Stimulated activated CD4-positive, alpha-beta T cell treated with anti-CD3 and anti-CD28 coated beads, Interleukin-12 subunit alpha, Interleukin-12 subunit beta, amount 100 ng/mL, for 4 hours (primary cell): ENCODE results near the gene GTF3C1.

Source experiments
- DNase-seq: peaks from one replicate; pipeline ENCODE4 v3.0.0-alpha.2; 2020

GTF3C1 gene

DNA sequence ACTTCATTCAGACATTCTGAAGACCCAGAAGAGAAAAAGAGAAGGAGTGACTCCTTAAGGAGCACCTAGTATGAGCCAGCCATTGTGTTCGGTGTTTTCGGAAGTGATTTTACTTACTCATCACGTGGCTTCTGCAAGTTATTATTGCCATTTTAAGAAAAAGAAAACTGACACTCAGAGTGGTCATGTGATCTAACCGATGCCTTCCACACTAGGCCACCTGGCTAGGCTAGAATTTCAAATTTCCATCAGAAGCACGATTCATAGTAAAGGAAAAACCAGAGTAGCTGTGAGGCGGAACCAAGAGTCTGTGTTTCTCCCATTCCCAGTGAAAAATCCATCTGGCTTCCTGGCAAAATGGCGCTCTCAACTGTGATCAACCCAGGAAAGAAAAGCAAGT is 32.0 kb downstream of the GTF3C1 start:
- no peak for DNase-seq

DNA sequence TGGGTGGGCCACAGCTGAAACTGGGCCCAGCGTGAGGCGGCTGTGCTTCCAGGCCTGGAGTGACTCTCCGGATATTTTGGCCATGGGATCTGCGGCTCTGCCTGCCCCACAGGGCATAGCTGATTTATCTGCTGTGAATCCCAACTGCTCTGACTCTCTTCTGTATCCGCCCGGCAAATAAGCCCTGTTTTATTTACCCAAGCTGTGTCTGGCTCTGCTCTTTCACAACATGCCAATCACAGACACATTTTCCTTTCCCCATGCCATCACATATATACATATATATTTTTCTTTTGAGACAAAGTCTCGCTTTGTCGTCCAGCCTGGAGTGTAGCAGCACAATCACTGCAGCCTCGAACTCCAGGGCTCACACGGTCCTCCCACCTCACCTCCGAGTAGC is 33.3 kb downstream of the GTF3C1 start:
- DNase-seq: no peak

DNA sequence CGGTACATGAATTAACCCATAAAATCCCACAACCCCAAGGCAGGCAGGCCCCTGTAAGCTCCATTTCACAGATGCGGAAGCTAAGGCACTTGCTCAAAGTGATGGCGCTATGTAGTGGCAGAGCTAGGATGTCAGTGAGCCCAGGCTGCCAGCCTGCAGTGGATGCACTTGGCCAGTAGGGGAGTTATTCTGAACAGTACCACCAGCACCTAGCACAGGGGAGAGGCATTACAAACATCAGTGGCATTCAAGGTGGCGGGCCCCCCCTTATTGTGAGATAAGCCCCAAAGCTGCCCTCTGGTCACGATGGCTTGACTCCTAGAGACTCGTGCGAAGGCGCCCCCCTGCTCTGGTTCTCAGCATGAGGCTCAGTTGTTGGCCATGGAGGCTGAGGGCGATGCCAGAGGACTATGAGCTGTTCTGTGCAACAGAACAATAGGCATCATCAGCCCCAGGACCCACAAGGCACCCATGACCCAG is 33.8 kb downstream of the GTF3C1 start:
- peak; percentile 14 for DNase-seq

DNA sequence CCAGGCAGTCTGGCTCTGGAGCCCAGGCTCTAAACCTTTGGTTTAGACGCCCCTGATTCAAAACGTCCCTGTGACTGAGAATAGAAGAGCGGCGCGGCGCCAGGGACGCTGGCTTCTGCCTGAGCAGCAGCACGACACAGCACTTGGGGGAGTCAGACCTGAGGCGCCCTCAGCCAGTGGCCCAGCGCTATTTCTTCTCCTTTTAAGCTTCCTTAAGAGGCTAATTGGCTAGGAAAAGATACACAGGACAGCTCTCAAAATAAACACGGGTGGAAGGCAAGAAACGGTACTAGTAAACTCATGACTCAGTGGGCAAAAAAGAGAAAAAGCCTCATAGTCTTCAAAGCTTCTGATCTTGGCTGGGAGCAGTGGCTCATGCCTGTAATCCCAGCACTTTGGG is 34.9 kb downstream of the GTF3C1 start:
- DNase-seq: no peak

DNA sequence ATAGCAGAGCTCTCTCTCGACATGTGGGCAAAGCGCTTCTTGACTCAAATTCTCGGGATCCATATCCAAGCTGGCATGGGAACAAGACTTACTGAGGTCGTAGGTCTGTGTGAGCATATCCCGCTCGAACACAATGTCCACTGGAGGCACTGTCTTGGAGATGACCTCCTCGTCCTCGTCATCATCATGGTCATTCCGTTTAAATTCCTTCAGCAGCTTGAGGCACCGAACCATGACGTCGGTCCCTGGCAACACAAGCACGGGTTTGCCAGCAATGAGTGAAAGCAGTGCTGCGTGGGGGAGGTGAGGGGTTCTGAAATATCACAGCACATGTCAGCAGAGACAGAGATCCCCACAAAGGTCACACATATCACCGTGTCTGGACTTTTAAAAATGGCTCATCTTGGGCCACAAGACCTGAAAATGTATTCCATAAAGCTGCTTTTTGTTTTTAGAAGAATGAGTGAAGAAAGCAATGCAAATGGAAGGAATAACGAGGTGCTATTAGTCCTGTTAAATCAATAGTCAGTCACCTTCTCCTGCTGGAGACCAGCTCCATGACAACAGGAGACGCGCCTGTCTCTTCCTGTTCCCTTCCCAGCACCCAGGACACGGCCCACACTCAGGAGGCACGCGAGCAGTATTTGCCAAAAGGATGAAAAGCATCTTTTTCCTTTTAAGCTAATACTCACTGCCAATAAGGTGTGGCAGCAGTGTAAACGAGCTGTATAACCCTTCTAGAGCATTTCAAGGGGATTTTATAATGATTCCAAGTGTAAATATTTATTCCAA is 37.9 kb downstream of the GTF3C1 start:
- no peak for DNase-seq

DNA sequence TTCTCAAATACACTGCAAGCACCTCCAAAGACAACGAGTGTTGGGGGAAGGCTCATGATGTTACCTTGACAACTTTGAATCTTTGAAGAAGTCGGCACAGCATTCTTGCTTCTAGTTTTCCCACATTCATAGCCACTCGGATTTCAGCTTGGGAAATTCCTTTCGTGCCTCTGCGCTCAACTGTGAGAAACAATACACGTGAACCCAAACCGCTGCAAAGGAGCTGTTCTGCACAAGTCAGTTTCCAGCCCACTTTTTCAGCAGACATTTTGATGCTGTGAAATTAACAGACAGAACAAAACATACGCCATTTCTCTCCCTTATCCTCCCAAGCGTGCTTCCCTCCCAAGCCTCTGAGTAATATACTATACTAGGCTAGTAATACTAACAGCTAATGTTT is 41.2 kb downstream of the GTF3C1 start:
- no peak for DNase-seq

DNA sequence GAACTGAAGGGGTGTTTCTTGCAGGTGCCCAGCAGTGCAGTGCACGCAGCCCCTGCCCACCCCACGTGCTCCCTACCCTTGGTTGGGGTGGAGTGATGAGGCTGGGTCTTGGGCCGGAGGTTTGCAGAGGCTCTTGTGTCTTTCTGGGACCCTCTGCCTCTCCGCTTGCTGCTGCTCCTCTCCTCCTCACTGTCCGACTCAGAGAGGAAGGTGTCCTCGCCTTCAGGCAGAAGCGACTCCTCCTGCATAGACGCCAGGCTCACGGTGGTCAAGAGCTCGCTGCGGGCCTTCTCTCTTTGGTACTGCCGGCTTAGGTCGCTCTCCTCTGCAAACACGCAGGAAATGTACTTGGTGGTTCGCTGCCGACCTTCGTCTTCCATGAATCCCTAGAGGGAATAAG is 42.9 kb downstream of the GTF3C1 start:
- DNase-seq: no peak

DNA sequence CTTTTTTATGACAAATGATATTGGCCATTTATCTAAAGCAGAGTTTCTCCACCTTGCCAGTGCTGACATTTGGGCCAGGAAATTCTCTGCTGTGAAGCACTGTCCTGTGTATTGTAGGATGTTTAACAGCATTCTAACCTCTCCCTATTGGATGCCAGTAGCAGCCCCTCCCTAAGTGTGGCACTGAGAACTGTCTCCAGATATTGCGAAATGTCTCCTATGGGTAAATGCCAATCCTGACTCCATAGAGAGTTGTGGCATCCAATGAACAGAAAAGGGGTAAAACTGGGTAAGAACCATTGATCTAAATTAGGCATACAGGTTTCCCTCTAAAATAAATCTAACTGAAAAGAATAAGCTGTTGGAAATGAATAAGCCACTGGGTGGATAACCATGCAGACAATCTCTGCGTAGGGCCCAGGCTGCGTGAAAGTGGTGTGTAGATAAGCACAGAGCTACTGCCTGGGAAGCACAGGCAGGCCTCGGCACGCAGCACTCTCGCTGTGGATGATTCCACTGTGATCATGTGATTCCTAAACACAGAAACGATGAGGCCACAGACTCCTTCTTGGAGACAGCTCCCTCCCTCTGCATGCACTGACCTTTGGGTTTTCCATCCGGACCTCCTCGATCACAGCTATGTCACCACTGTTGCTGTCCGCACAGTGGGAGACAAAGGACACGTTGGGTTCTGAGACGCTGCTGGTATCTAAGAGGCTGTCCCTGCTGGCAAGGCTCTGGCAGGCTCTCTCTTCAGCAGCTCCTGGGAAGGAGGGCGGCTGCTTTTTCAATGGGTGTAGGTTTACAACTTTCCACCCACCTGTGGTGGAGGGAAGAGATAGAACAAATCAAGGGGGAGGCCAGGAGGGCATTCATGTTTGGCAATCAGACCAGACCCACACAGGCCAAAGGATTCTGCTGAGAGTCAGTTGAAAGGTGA is 44.1 kb downstream of the GTF3C1 start:
- DNase-seq: no peak

DNA sequence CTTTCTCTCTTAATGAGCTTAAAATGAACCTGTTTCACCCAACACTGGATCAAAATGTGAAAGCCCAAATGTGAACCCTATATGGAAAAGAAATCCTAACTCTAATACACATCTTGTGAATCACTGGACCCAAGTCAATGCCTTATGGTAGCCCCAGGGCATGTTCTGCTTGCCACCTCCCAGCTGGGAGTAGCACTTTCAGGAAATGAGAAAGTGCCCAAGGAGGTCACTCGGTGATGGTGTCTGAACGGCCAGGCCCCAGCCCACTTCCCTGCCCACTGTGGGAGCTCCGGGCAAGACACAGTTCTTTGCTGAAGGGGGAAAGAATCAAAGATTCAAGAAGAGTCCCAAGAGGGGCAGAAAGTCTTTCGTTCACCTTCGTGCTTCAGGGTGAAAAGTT is 46.1 kb downstream of the GTF3C1 start:
- DNase-seq: no peak

DNA sequence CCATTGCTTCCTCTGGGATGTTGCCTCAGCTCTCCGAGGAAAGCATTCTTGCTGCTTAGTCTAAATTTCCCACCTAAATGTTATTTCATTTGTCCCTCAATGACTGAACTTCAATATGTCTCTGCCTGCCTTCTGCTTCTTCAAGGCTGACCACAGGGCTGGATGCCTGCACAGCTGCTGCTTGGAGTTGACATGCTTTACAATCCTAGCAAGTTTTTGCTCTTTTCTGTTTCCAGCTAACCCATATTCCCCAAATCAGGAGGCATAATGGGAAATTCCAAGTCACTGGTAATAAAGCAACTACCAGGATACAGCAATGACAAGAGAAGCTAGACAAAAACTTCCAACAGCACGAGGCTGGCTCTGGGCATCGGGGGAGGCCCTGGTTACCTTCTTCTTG is 48.9 kb downstream of the GTF3C1 start:
- no peak for DNase-seq

DNA sequence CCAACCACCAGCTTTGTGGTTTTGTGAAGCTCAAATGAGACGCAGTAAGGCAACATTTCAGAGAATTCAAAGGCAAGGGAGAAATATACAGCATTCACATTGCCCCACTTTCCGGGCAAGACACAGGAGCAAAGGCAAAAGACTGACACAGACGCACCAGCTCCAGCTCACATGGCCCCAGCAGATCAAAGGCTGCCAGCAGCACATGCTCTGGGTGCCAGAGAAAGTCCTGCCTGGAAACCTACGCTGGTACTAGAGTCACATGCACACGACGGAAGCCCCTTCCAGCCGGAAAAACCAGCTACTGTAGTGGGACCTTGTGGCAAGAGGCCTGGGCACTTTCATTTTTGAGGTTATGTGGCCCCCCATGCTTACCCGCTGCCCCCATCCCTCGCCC is 50.1 kb downstream of the GTF3C1 start:
- no peak for DNase-seq

DNA sequence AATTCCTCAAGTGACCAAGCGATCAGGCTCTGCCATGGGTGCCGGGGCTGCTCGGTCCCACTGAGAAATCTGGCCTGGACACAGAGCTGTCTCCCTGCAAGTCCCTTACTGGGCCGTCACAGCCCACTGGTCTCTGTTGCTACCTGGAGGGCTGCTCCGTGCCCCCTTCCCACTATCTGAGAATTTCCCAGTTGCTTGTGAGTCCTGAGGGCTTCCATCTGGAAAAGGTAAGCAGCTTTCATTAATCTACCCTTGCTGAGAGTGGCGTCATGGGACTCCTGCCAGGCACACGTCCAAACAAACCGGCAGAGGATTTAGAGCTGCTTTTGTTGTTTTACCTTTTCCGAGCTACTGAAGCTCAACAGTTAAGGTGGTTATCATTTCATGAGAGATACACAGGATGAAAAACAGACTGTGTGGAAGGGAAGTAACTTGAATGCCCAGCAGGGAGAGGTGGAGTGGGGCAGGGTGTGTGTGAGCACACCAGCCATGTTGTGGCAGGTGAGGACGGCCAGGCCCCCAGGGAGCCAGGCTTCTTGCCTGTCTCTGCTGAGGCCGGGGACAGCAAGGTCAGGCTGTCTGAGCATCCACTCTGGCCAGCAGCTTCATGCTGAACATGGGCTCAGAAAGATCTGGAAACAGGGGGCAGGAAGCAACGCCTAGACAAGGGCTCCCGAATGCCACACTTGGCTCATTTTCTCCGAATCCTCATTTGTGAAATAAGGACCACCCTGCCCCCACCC is 50.6 kb downstream of the GTF3C1 start:
- no peak for DNase-seq

DNA sequence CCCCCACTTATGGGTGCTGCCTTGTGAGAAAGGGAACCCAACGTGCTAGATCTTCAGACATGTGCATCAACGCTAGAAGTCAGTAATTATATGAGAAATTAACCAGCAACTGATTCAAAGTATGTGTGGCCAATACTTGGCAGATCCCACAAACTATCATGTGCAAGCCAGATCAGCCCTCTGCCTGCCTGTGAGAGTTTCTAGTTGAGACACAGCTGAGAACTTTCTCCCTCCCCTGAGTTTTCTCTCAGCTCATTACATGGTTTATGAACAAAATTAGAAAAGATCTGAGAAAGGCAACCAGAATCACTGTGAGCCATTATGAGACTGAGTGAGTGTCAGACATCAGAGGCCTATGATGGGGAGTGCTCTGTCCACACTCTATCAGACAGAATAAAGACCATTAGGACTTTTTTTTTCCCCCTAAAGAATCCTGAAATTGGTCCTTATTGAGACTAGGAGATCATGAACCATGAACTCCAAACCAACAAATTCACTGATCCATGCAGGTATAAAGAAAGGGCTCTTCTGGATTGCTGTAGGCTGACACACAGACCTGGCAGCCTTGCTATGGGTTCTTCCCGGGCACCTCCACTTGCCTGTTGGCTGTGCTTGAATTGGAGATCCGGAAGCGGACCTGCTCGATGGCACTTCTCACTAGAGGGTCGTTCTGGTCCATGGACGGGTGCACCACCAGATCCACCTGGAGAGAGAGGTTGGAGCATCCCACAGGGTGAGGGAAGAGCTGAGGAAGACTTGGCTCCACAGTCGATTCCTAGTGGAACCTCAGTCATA is 51.5 kb downstream of the GTF3C1 start:
- no peak for DNase-seq

DNA sequence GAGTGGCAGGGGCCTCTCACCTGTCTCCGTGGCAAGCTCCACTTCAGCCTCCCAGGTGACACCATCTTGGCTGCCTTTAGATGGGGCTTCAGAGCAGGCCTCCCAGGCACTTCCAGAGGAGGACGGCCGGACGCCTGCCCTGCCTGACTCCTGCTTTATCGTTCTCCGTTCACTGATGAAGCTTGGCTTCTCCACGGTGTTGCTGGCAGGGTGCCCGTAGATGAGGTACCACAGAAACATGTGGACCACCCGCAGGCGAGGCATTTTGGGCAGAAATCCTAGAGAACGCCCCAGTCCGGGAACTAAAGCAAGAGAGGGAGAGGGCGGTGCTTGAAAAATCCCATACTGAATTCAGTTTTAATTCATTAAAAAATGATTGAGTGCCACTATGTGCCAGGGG is 54.5 kb downstream of the GTF3C1 start:
- no peak for DNase-seq

DNA sequence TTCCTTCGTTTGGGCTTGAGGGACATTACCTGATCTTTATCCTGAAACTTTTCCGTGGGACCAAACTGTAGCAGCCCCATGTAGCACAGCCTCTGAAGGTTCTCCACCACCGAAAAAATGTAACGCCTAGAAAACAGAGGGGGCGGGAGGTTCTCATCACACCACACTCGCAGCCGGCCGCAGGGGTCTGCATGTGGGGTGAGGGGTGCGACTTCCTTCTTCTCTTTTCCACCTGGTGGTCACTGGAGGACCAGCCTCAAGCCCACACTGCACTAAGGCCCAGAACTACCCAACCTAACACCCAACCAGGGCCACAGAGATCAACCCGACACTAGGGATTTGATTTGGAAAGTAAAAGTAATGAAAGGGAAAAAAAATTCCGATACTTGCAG is 57.1 kb downstream of the GTF3C1 start:
- DNase-seq: no peak

DNA sequence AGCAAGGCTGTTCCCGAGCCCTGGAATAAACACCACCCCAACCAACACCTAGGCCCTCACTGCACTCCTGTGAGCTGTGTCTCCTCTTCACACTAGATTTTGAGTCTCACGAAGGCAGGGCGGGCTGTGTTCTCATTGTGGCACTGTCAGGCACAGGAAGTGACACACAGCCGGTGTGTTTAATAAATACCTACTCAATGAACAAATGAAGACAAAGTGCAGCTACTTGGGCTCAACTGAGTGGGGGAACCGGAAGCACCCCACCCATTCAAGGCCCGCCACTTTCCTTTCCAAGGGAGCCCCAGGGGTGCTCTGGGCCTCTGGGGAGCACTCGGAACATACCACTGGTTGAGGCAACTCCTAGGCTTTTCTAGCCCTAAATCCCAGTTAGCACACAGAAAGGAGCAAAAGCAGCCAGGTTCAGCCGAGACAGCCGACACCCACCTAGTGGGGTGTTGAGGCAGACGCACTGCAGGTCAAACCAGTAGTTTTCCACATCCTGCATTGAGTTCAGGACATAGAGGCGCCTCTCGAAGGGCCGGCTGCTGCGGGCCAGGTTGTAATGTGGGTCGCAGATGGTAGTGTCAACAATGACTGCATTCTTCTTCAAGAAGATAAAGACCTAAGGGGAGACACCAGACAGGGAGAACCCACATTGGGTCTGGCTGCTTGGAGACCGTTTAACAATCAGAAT is 57.7 kb downstream of the GTF3C1 start:
- DNase-seq: no peak

DNA sequence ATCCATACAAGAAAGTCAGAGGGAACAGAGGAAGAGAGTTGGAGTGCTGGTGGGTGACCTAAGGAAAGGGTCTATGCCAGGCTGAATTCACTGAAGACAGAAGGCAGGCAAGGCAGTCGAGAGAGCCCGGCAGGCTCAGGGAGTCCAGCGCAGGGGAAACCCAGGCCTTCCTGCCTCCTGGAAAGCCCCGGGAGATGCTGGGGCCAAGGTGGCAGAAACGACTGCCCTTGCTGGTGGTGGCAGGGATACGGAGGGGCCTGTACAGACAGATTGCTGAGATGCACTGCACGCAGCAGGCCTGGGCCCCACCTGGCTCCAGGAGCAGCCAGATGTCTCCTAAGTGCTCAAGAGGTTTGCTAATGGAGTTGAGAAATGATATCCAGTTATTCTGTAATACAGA is 59.8 kb downstream of the GTF3C1 start:
- no peak for DNase-seq

DNA sequence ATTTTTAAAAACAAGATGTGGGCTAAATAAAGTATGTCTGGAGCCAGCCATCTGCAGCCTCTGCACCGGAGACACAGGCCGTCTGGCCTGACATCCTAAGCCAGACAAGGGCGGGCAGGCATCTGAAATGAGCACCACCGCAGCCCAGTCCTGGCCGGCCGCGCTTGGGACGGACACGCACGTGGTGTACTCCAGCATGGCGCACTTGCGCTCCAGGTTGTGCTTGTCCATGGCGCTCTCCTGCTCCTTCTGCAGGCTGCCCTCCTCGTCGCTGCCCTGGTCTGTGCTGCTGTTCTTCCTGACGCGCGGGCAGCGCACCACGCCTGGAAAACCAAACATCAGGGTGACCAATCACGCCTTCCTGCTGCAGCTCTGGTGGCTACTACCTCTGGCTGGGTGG is 60.3 kb downstream of the GTF3C1 start:
- DNase-seq: no peak

DNA sequence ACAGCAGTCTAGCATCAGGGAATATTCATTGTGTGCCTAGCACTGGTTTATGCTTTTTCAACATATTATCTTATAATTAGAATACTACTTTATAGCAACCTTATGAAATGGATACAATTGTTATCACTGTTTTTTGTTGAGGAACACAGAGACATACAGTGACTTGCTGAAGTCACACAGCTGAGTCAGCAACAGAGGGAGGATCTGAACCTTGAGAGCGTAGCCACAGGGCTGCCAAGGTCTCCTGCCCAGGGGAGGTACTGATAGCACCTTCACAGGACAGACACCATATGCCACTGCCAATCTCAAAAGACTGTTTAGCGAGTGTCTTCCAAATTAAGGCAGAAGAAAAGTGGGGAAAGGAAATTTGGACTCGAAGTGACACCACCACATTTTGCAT is 63.0 kb downstream of the GTF3C1 start:
- DNase-seq: no peak

DNA sequence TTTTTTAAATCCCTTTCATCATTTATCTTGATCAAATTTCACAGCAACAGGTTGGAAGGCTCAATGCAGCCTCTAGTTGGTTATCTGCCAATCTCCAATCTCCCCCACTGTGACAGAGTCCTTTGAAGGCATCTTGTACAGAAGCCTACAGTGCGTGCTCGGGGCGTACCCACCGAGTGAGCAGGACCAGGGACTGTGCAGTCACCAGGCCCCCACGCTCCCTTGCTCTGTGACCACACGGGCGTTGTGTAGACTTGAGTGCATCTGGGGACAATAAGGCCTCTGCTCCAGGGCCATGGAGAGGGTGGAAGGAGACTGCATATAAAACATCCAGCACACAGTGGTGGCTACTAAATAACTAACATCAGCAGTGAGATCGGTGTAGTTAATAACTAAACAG is 63.4 kb downstream of the GTF3C1 start:
- DNase-seq: no peak

DNA sequence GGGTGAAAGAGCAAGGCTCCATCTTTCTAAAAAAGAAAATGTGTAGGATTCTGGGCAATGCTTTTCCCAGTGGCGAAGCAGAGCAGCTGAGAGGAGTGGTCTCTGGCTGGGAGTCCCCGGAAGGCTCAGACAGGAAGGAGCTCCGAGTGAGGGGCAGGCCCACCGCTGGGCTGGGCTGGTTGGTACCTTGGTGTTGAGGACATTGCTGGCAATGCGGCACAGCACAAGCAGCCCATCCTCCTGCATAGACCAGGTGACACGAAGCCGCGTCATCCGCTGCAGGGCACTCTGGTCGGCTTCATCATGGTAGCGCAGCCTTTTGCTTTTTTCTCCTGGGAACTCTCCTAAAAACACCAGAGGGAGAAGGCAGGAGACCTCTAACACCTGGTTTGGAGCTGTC is 63.9 kb downstream of the GTF3C1 start:
- no peak for DNase-seq

DNA sequence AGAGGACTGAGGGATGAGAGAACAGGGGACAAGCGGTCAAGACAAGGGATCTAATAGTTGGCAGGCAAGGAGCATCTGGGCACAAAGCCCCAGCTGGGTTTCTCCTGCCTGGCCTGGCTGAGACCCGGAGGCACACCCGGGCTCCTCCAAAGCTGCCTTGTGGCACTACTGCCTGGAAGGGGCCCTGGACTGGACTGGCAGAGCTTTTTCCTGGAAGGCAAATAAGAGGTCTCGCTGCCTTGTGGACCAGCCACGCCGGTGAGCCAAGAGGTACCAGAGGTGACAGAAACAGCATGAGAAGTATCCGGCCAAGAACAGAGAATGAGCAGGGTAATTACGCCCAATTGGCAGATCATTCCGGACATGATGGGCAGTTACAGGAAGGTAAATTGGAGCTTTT is 64.6 kb downstream of the GTF3C1 start:
- no peak for DNase-seq
